Naive thymus-derived CD8-positive, alpha-beta T cell (primary cell): ENCODE results near the gene BAZ1B. TPM values are rescaled to one million over a fixed set of nuclear protein-coding genes. Genes with fewer than 3 reads are reported as not detected.
A peak's percentile ranks its signal among the peaks of the same experiment; 100 is the strongest.
"Not testable (repeated sequence)": the region's sequence is repeated elsewhere in the genome, so short reads cannot be mapped to it uniquely, and the experiment has no call there.

Experiments used
- ATAC-seq, 2 donors: fragments of 150-1000 bp; cut with Tn5 transposase in 1 of 2; sonication (Bioruptor Pico), chemical (Tn5 transposase) in 1 of 2; 1 replicate in 1 of 2; 2 replicates in 1 of 2; pipeline ENCODE4 v1.10.0; 2021; ENCODE audit warnings: mild to moderate bottlenecking in 2 of 2, moderate library complexity in 2 of 2
- POLR2A ChIA-PET: fragments of 350-600 bp; sonication (Branson Sonifier 250); formaldehyde crosslinking; loops from one replicate; lab custom pipeline; 2021; ENCODE audit warnings: antibody characterized with exemption; lab: Charles Lee
- DNase-seq, 10 donors: peaks; one replicate each; pipeline versions ENCODE4 v3.0.0 to v3.0.0-alpha.2; 2020 to 2022
- H3K27ac Mint-ChIP-seq, 10 donors: one replicate each; pipeline ENCODE4 v1.8.0; 2020 to 2022; ENCODE audit warnings: mild to moderate bottlenecking in 10 of 10, mixed read lengths in 10 of 10, moderate library complexity in 4 of 10, inconsistent platforms in 1 of 10
- H3K27me3 Mint-ChIP-seq, 5 donors: one replicate each; pipeline ENCODE4 v1.8.0; 2021 to 2022; ENCODE audit warnings: mixed read lengths in 5 of 5
- H3K36me3 Mint-ChIP-seq, 3 donors: one replicate each; pipeline ENCODE4 v1.8.0; 2020 to 2022; ENCODE audit warnings: mixed read lengths in 3 of 3, mild to moderate bottlenecking in 2 of 3, inconsistent platforms in 1 of 3
- H3K4me1 Mint-ChIP-seq, 4 donors: one replicate each; pipeline ENCODE4 v1.8.0; 2021 to 2022; ENCODE audit warnings: mixed read lengths in 4 of 4
- H3K4me3 Mint-ChIP-seq, 10 donors: one replicate each; pipeline ENCODE4 v1.8.0; 2020 to 2022; ENCODE audit warnings: mild to moderate bottlenecking in 10 of 10, mixed read lengths in 10 of 10, moderate library complexity in 6 of 10, inconsistent platforms in 1 of 10
- H3K9me3 Mint-ChIP-seq, 9 donors: one replicate each; pipeline ENCODE4 v1.8.0; 2020 to 2022; ENCODE audit warnings: mixed read lengths in 9 of 9, mild to moderate bottlenecking in 3 of 9, inconsistent platforms in 1 of 9, moderate library complexity in 1 of 9
- polyA plus RNA-seq, 3 donors: library from polyadenylated mRNA; unstranded; fragments of 300-500 nt; fragmentation: Illumina TruSeq; gene quantifications; one replicate each; pipeline ENCODE4 v1.2.3, GENCODE V29; 2021
- total RNA-seq, 8 experiments: library from RNA in 2 of 8; stranded (reverse) in 2 of 8; gene quantifications; one replicate each; pipeline ENCODE4 v1.2.3 and lab custom pipeline; 2021 to 2026

Gene BAZ1B
- total and polyA plus RNA-seq, 5 experiments from 2014 or later = 12.1 to 73.0 (median 27.0) TPM

DNA sequence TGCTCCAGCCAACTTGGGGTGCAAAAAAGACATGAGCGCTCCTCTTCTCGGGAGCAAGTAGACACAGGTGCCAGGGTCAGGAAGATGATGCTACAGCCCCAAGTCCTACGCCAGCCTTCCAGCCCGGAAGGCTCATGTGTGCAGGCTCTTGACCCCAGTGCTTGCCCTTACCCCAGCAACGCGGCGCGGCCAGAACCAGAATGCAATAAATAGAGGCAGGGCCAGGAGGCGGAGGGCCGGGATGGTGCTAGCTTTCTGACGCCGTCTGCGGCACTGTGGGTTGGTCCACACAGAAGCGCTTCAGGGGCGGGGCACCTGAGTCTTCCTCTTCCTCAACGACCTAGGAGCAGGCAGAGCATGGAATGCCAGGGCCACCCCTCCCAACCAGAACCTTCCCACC, 15.0 kb upstream of the BAZ1B start:
- Mint-ChIP-seq H3K27ac (peak overlapping the region in 4 of 10 donors; percentile 20 to 43 (median 28)), H3K9me3 (no peaks in the 10 kb centered on the region), H3K27me3 (no peaks in the 10 kb centered on the region), H3K36me3 (peaks cover 0 to 62% (median 24%) of the 10 kb centered on the region in 3 donors), H3K4me3 (no peak overlapping the region), H3K4me1 (peaks cover 2 to 5% (median 5%) of the 10 kb centered on the region in 4 donors)
- no peak for DNase-seq
- ATAC-seq = no peak
- POLR2A ChIA-PET = interaction anchor here (2.9 kb wide), 1 partner anchor 15 kb away, joined by 9 read pairs; the partner anchor contains the start of gene BAZ1B

DNA sequence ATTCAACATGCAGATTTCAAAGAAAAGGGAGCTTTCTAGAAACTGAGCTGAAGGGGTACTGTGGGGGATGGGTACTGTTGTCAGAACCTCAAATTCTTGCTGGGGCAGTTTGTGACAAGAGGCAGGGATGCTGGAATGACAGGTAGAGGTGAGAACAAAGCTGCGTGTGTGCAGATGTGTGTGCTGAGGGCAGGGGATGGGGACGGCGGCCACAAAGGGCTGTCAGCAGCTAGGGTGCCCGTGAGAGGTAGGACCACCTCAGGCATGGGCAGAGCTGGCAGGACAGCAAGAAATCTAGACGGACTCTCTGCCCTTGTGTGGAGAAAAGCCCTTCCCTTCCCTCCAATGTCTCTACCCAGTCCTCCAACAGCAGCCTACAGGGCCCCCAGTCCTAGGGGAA, 14.4 kb upstream of the BAZ1B start:
- Mint-ChIP-seq H3K4me3 (no peak overlapping the region), H3K36me3 (peaks cover 0 to 56% (median 24%) of the 10 kb centered on the region in 3 donors), H3K27ac (peak overlapping the region in 3 of 10 donors; percentile 34 to 43 (median 35)), H3K9me3 (no peaks in the 10 kb centered on the region), H3K4me1 (peaks cover 2 to 5% (median 3%) of the 10 kb centered on the region in 4 donors), H3K27me3 (no peaks in the 10 kb centered on the region)
- no peak for DNase-seq
- POLR2A ChIA-PET = interaction anchor here (0.7 to 2.9 kb wide), 2 partner anchors 14 to 198 kb away, joined by 6 to 9 read pairs; partner anchors contain the start of gene BAZ1B
- no peak for ATAC-seq

DNA sequence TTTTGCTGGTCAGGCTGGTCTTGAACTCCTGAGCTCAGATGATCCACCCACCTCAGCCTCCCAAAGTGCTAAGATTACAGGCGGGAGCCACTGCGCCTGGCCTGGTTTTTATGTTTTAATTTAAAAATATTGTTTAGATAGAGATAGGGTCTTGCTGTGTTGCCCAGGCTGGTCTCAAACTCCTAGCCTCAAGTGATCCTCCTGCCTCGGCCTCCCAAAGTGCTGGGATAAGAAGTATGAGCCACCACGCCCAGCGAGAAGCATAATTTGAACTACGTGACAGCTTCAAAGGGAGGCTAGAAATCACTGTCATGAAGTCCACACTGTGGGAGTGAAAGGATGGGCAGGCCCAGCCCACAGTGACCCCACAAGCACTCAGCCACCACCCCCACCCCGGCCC, 13.8 kb upstream of the BAZ1B start:
- Mint-ChIP-seq H3K36me3 (peaks cover 0 to 51% (median 21%) of the 10 kb centered on the region in 3 donors), H3K27ac (peak overlapping the region in 1 of 10 donors; percentile 75)
- not testable (repeated sequence) for H3K4me3 Mint-ChIP-seq, ATAC-seq, H3K4me1 Mint-ChIP-seq, H3K27me3 Mint-ChIP-seq, DNase-seq, H3K9me3 Mint-ChIP-seq
- POLR2A ChIA-PET = interaction anchor here (0.7 to 2.9 kb wide), 2 partner anchors 14 to 199 kb away, joined by 6 to 9 read pairs; partner anchors contain the start of gene BAZ1B

DNA sequence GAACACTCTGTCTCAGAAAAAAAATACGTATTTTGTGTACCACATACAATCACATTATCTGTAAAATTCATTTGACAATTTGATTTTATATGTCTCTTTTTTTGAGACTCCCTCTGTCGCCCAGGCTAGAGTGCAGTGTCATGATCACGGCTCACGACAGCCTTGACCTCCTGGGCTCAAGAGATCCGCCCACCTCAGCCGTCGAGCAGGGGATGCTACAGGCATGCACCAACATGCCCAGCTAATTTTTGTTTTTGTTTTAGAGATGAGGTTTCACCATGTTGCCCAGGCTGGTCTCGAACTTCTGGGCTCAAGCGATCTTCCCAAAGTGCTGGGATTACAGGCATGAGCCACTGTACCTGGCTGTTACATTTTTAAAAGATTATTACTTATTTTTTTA, 11.6 kb upstream of the BAZ1B start:
- DNase-seq = no peak
- H3K9me3 Mint-ChIP-seq = no peaks in the 10 kb centered on the region
- POLR2A ChIA-PET = no interaction called here

DNA sequence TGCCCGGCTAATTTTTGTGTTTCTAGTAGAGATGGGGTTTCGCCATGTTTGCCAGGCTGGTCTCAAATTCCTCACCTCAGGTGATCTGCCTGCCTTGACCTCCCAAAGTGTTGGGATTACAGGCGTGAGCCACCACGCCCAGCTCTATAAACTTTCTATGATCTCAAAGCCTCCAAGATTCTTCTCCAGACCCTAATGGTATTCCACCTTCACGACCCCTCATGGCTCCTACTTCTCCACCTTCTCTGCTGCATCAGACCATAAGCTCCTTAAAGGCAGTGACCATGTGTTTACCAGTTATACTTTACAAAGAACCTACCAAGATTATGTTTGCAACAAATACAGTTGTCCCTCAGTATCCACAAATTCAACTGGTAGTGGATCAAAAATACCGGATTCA, 10.1 kb upstream of the BAZ1B start:
- POLR2A ChIA-PET = no interaction called here
- DNase-seq (no peak), ATAC-seq (no peak)
- Mint-ChIP-seq H3K27me3 (no peaks in the 10 kb centered on the region), H3K9me3 (no peaks in the 10 kb centered on the region), H3K4me3 (peak overlapping the region in 1 of 10 donors; percentile 69), H3K36me3 (peaks cover 0 to 18% (median 12%) of the 10 kb centered on the region in 3 donors), H3K27ac (peak overlapping the region in 3 of 10 donors; percentile 18 to 37 (median 29)), H3K4me1 (peaks cover 8 to 12% (median 11%) of the 10 kb centered on the region in 4 donors)

More for the DNA sequence above, 11.6 kb upstream of the BAZ1B start:
- no peak overlapping the region for H3K4me3 Mint-ChIP-seq
- peaks cover 0 to 32% (median 17%) of the 10 kb centered on the region in 3 donors for H3K36me3 Mint-ChIP-seq
- no peaks in the 10 kb centered on the region for H3K27me3 Mint-ChIP-seq
- H3K4me1 Mint-ChIP-seq = peaks cover 0 to 1% (median under 1%) of the 10 kb centered on the region in 4 donors
- ATAC-seq = no peak
- peak overlapping the region in 1 of 10 donors; percentile 18 for H3K27ac Mint-ChIP-seq

DNA sequence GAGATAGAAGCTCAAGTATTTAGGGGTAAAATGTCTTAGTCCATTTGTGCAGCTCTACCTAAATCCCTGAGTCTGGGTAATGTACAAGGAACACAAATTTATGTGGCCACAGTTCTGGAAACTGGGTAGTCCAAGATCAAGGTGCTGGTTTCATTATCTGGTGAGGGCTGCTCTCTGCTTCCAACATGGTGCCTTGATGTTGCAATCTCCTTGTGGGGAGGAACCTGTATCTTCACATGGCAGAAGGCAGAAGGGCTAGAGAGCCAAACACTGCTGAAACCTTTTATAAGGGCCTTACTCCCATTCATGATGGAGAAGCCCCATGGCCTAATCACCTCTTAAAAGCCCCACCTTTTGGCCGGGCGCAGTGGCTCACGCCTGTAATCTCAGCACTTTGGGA, 8.7 kb upstream of the BAZ1B start:
- H3K4me3 Mint-ChIP-seq = no peak overlapping the region
- DNase-seq (no peak), ATAC-seq (no peak)
- no peaks in the 10 kb centered on the region for H3K9me3 Mint-ChIP-seq
- H3K4me1 Mint-ChIP-seq = peaks cover 13 to 21% (median 19%) of the 10 kb centered on the region in 4 donors
- H3K27ac Mint-ChIP-seq = peak overlapping the region in 1 of 10 donors; percentile 34
- POLR2A ChIA-PET = interaction anchor here (0.7 to 1.3 kb wide), 2 partner anchors 26 to 43 kb away, joined by 3 to 4 read pairs; no protein-coding TSS in a partner anchor
- H3K27me3 Mint-ChIP-seq = no peaks in the 10 kb centered on the region
- H3K36me3 Mint-ChIP-seq = peaks cover 0 to 4% (median 2%) of the 10 kb centered on the region in 3 donors

DNA sequence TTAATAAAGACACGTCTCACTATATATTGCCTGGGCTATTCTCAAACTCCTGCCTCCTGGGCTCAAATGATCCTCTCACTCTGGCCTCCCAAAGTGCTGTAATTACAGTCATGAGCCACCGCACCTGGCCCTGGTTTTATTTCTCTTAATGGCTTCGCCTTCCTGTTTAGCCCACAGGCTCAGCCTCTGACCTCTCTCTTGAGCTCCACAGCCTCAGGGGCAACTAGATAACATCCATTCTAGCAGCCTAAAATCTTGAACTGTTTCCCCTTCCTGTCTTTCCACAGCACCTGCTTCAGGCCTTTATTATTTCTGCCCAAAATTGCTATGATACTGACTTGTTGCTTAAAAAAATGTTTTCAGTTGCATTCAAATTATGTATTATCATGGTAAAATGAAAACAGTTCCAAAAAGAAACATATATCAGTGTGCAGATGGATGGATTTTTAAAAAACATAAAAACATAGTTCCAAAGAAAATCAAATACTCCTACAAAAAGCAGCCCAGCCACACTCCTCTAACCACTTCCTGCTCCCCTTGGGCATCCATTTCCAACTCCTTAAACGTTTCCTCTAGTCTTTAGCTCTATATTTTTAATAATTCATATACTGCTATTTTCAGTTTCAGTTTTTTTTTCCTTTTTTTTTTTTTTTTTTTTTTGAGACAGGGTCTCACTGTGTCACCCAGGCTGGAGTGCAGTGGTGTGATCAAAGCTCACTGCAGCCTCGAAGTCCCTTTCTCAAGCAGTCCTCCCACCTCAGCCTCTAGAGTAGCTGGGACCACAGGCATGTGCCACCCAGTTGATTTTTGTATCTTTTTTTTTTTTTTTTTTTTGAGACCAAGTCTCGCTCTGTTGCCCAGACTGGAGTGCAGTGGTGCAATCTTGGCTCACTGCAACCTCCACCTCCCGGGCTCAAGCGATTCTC, 5.1 kb upstream of the BAZ1B start:
- no peaks in the 10 kb centered on the region for H3K27me3 Mint-ChIP-seq
- DNase-seq (peak in 1 of 10 donors; percentile 15), ATAC-seq (no peak)
- H3K9me3 Mint-ChIP-seq = no peaks in the 10 kb centered on the region
- POLR2A ChIA-PET = interaction anchor here (0.6 kb wide), 1 partner anchor 58 kb away, joined by 3 read pairs; no protein-coding TSS in a partner anchor
- H3K27ac Mint-ChIP-seq = peak overlapping the region; percentile 73 to 94 (median 88)
- H3K4me3 Mint-ChIP-seq = peak overlapping the region; percentile 29 to 80 (median 69)
- H3K36me3 Mint-ChIP-seq = peaks cover 0 to under 1% (median 0%) of the 10 kb centered on the region in 3 donors
- peaks cover 24 to 49% (median 42%) of the 10 kb centered on the region in 4 donors for H3K4me1 Mint-ChIP-seq

DNA sequence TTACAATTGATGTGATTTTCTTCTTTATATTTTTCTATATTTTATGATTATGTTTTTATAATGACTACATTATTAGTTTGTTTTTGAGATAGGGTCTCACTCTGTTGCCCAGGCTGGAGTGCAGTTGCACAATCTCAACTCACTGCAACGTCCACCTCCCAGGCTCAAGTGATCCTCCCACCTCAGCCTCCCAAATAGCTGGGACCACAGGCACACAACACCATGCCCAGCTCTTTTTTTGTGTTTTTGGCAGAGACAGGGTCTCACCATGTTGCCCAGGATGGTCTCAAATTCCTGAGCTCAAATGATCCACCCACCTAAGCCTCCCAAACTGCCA, 4.0 kb upstream of the BAZ1B start:
- ATAC-seq, H3K36me3 Mint-ChIP-seq, H3K9me3 Mint-ChIP-seq, DNase-seq, H3K27me3 Mint-ChIP-seq: not testable (repeated sequence)
- Mint-ChIP-seq H3K4me1 (peaks cover 27 to 51% (median 44%) of the 10 kb centered on the region in 4 donors), H3K4me3 (peak overlapping the region in 7 of 10 donors; percentile 58 to 86 (median 72)), H3K27ac (peak overlapping the region in 7 of 10 donors; percentile 42 to 94 (median 87))
- POLR2A ChIA-PET = interaction anchor here (0.6 to 1.5 kb wide), 2 partner anchors 31 to 165 kb away, joined by 3 to 11 read pairs; no protein-coding TSS in a partner anchor

DNA sequence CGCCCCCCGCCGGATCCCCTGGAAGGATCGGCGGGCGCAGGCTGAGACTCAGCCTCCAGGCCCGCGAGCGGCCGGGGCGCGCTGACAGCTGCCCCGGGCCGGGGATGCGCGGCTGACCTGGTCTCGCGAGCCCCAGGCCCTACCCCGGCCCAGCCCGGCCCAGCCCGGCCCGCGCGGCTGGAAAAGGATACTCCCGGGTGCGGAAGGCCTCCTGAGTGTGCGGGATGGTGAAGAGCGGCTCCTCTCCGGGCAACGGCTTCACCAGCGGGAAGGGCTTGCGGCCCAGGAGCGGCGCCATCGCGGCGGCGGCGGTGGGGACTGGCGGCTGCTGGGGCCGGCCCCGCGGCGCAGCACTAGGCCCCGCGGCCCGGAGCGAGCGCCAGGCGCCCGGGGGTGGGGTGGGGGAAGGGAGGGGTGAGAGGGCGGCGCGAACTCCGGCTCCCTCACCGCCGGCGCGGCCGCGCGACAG, 423 bp downstream of the BAZ1B start:
- POLR2A ChIA-PET = interaction anchor here (0.8 to 4.8 kb wide), 17 partner anchors 9 to 692 kb away, joined by 3 to 81 read pairs (median 6); partner anchors contain the start of genes ABHD11, BCL7B, BUD23 and DNAJC30

DNA sequence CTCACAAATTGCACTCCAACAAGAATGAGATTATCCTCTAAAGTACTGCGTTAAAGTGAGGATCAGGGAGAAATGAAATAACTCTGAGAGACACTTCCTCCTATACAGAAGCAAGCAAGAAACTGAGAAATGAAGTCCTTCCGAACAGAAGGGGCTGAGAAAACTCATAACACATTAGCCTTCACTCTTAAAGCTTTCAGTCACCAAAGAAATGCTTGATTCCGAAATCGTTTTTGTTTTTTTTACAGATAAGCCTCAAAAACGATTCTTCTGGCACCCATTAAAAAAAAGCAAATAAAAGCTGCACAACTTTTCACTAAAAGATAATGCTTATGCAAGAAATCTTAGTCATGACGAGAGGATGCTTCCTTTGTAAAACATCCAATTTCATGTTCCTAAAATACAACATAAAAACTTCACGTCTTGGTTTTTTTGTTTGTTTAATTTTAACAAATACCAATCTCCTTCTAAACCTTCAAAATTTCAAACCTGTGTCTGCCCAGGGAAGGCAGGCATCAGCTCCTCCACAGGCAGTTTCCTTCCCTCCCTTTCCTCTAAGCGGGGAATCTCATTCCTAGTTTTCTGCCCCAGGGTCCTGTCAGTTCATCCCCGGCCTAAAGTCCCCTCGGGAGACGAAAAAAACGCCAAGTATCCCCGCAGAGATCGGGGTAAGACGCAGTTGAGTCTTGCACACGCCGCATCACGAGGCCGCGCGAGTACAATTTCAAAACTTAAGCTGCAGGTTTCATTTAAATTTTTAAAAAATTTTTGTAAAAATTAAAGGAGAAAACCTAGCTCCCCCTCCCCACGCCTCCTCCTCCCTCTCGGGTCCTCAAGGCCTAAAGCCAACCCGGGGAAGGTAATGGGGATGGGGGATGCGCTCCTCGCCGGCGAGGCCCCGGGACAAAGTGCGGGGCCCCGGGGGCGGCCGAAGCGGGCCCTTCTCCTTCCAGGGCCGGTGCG, 1.1 kb downstream of the BAZ1B start:
- Mint-ChIP-seq H3K27ac (peak overlapping the region; percentile 83 to 97 (median 94)), H3K4me3 (peak overlapping the region; percentile 87 to 95 (median 94)), H3K27me3 (no peaks in the 10 kb centered on the region), H3K4me1 (peaks cover 34 to 75% (median 67%) of the 10 kb centered on the region in 4 donors), H3K9me3 (no peaks in the 10 kb centered on the region), H3K36me3 (peaks cover 0 to 40% (median 8%) of the 10 kb centered on the region in 3 donors)
- no peak for ATAC-seq
- peak in 2 of 10 donors; percentile 9 to 17 for DNase-seq
- POLR2A ChIA-PET = interaction anchor here (0.6 to 4.8 kb wide), 14 partner anchors 9 to 692 kb away, joined by 3 to 81 read pairs (median 6); partner anchors contain the start of genes ABHD11, BCL7B, BUD23 and DNAJC30

More for the DNA sequence above, 423 bp downstream of the BAZ1B start:
- ATAC-seq (peak; percentile 30 to 41), DNase-seq (peak in 2 of 10 donors; percentile 4 to 17)
- Mint-ChIP-seq H3K9me3 (no peaks in the 10 kb centered on the region), H3K4me3 (peak overlapping the region in 9 of 10 donors; percentile 90 to 99 (median 95)), H3K36me3 (peaks cover 0 to 36% (median 8%) of the 10 kb centered on the region in 3 donors), H3K4me1 (peaks cover 34 to 77% (median 68%) of the 10 kb centered on the region in 4 donors), H3K27ac (peak overlapping the region in 5 of 10 donors; percentile 98 to 100 (median 99)), H3K27me3 (no peaks in the 10 kb centered on the region)
